Natural killer cell treated with Interleukin-12 subunit alpha and Interleukin-12 subunit beta and Interleukin-15 and Interleukin-18, amount 100 ng/mL, for 72 hours (primary cell): ENCODE results near the gene C2orf92. TPM values are rescaled to one million over a fixed set of nuclear protein-coding genes. Genes with fewer than 3 reads are reported as not detected.
"Not testable (repeated sequence)": the region's sequence is repeated elsewhere in the genome, so short reads cannot be mapped to it uniquely, and the experiment has no call there.

Experiments used
- ATAC-seq, 2 donors: fragments of 150-1000 bp; cut with Tn5 transposase in 1 of 2; sonication (Bioruptor Pico), chemical (Tn5 transposase) in 1 of 2; 2 replicates each; pipeline ENCODE4 v1.10.0; 2021
- DNase-seq: peaks from one replicate; pipeline ENCODE4 v3.0.0; 2022; ENCODE audit warnings: low spot score
- H3K27ac Mint-ChIP-seq, 2 donors: 1 replicate in 1 of 2; 2 replicates in 1 of 2; pipeline ENCODE4 v1.8.0; 2022; ENCODE audit warnings: mixed read lengths in 2 of 2, mild to moderate bottlenecking in 1 of 2, moderate library complexity in 1 of 2
- H3K27me3 Mint-ChIP-seq, 2 donors: 1 replicate in 1 of 2; 2 replicates in 1 of 2; pipeline ENCODE4 v1.8.0; 2022; ENCODE audit warnings: mixed read lengths in 2 of 2
- H3K36me3 Mint-ChIP-seq: one replicate; pipeline ENCODE4 v1.8.0; 2022; ENCODE audit warnings: mixed read lengths
- H3K4me1 Mint-ChIP-seq, 2 donors: 1 replicate in 1 of 2; 2 replicates in 1 of 2; pipeline ENCODE4 v1.8.0; 2022; ENCODE audit warnings: low read depth in 2 of 2, mixed read lengths in 2 of 2, mild to moderate bottlenecking in 1 of 2
- H3K4me3 Mint-ChIP-seq: one replicate; pipeline ENCODE4 v1.8.0; 2022; ENCODE audit warnings: mixed read lengths
- H3K9me3 Mint-ChIP-seq: 2 replicates; pipeline ENCODE4 v1.8.0; 2022; ENCODE audit warnings: mixed read lengths
- total RNA-seq, 2 donors: library from RNA; stranded (reverse); gene quantifications; one replicate each; pipeline ENCODE4 v1.2.3, GENCODE V29; 2022

The C2orf92 gene
- total RNA-seq, 2 donors from 2014 or later = 8.6 to 13.6 TPM

DNA sequence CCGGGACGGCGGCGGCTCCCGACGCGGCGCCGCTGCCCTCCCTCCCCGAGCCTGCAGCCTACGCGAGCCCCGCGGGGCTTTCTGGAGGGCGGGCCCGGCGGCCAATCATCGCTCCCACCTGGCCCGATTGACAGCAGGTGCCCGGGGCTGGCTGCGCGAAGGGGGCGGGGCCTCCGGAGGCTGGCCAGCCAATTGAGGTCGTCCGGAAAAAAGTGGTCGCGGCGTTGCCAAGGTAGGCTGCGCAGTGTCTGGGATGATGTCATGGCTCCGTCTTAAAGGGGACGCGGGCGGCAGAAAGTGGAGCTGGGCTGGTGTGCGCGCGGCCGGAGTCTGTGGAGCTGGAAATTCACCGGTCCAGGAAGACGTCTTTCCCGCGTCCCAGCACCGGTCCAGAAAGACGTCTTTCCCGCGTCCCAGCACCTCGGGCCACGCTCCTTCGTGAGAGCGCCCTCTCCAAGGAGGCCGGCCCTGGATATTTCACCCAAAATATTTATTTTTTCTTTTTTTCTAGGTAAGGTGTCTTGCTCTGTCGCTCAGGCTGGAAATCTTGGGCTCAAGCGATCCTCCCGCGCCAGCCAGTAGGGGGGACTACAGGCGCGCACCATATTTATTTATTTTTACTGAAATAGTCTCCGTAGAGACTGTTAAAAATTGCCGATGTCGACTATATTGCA is 5.4 kb upstream of the C2orf92 start, which contains the start of gene ACTR1B:
ACTR1B (minus strand) TSS at position 83 of the 674 bp plus-strand sequence. CDS start 154 bp downstream, outside the sequence.
- Mint-ChIP-seq H3K4me3 (peak within 1 kb of the TSS; percentile 95), H3K27me3 (no peaks in the 10 kb centered on the region), H3K27ac (peak within 1 kb of the TSS; percentile 96 to 97), H3K4me1 (peaks cover 21 to 26% of the 10 kb centered on the region in 2 donors), H3K9me3 (no peaks in the 10 kb centered on the region), H3K36me3 (no peaks in the 10 kb centered on the region)
- DNase-seq = peak; percentile 99
- peak; percentile 91 to 94 for ATAC-seq

- ATAC-seq (no peak), DNase-seq (no peak)
- Mint-ChIP-seq H3K36me3 (no peaks in the 10 kb centered on the region), H3K27ac (peak overlapping the region; percentile 91 to 96), H3K27me3 (no peaks in the 10 kb centered on the region), H3K9me3 (no peaks in the 10 kb centered on the region), H3K4me3 (peak overlapping the region; percentile 95), H3K4me1 (peaks cover 21 to 26% of the 10 kb centered on the region in 2 donors)
Observed at GRCh38 chr2:97664636-97664970, 4.9 kb upstream of the C2orf92 start.

DNA sequence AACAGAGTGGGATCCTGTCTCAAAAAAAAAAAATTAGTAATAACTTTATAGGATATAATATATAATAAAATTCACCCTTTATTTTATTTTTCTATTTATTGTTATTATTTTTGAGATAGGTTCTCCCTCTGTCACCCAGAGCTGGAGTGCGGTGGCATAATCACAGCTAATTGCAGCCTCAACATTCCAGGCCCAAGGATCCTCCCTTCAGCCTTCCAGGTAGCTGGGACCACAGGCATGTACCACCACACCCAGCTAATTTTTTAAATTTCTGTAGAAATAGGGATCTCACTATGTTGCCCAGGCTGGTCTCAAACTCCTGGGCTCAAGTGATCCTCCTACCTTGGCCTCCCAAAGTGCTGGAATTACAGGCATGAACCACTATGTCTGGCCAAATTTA is 958 bp downstream of the C2orf92 start:
- Mint-ChIP-seq H3K27ac (no peak overlapping the region), H3K4me3 (no peak overlapping the region), H3K4me1 (peaks cover 11 to 14% of the 10 kb centered on the region in 2 donors), H3K9me3 (no peaks in the 10 kb centered on the region), H3K36me3 (no peaks in the 10 kb centered on the region), H3K27me3 (peaks cover 0 to 2% of the 10 kb centered on the region in 2 donors)
- no peak for DNase-seq
- no peak for ATAC-seq

GRCh38 chr2:97671526-97671925 is 2.0 kb downstream of the C2orf92 start:
- H3K9me3 Mint-ChIP-seq = no peaks in the 10 kb centered on the region
- H3K27ac Mint-ChIP-seq = no peak overlapping the region
- ATAC-seq = no peak

GRCh38 chr2:97672606-97673140 is 3.2 kb downstream of the C2orf92 start:
- H3K9me3 Mint-ChIP-seq, H3K36me3 Mint-ChIP-seq, H3K27me3 Mint-ChIP-seq, DNase-seq, H3K4me3 Mint-ChIP-seq, ATAC-seq: not testable (repeated sequence)
- H3K4me1 Mint-ChIP-seq = peaks cover 11 to 14% of the 10 kb centered on the region in 2 donors
- peak overlapping the region in 1 of 2 donors; percentile 76 for H3K27ac Mint-ChIP-seq

More at GRCh38 chr2:97671526-97671925, 2.0 kb downstream of the C2orf92 start:
- no peak for DNase-seq
- Mint-ChIP-seq H3K4me1 (peaks cover 11 to 14% of the 10 kb centered on the region in 2 donors), H3K4me3 (no peak overlapping the region), H3K36me3 (no peaks in the 10 kb centered on the region), H3K27me3 (peaks cover 0 to 2% of the 10 kb centered on the region in 2 donors)

GRCh38 chr2:97673182-97673914 is 3.8 kb downstream of the C2orf92 start:
- Mint-ChIP-seq H3K4me3 (no peak overlapping the region), H3K9me3 (no peaks in the 10 kb centered on the region), H3K4me1 (peaks cover 11 to 14% of the 10 kb centered on the region in 2 donors), H3K27ac (peak overlapping the region in 1 of 2 donors; percentile 76), H3K27me3 (peaks cover 0 to 2% of the 10 kb centered on the region in 2 donors), H3K36me3 (no peaks in the 10 kb centered on the region)
- peak; percentile 29 to 60 for ATAC-seq
- DNase-seq = no peak

DNA sequence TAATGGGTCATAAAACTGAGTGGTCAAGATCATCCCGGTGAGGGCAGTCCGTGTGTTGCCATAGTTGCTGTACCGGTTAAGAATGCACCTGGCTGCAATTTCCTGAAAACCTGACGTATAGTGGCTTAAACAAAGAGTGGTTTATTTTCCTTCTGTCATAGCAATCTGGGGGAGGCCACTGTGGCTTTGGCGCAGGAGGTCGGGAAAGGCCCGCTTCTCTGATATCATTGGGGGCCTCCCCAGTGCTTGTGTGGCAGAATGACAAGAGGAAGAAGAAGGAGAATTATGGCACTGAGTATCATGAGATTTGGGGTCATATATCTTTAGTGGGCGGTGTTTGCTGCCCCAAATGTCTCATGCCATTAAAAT is 4.4 kb downstream of the C2orf92 start:
- peaks cover 11 to 14% of the 10 kb centered on the region in 2 donors for H3K4me1 Mint-ChIP-seq
- peak overlapping the region in 1 of 2 donors; percentile 76 for H3K27ac Mint-ChIP-seq
- no peaks in the 10 kb centered on the region for H3K36me3 Mint-ChIP-seq
- ATAC-seq (peak; percentile 38 to 79), DNase-seq (no peak)
- H3K27me3 Mint-ChIP-seq = peaks cover 0 to 2% of the 10 kb centered on the region in 2 donors
- H3K9me3 Mint-ChIP-seq = no peaks in the 10 kb centered on the region
- no peak overlapping the region for H3K4me3 Mint-ChIP-seq

DNA sequence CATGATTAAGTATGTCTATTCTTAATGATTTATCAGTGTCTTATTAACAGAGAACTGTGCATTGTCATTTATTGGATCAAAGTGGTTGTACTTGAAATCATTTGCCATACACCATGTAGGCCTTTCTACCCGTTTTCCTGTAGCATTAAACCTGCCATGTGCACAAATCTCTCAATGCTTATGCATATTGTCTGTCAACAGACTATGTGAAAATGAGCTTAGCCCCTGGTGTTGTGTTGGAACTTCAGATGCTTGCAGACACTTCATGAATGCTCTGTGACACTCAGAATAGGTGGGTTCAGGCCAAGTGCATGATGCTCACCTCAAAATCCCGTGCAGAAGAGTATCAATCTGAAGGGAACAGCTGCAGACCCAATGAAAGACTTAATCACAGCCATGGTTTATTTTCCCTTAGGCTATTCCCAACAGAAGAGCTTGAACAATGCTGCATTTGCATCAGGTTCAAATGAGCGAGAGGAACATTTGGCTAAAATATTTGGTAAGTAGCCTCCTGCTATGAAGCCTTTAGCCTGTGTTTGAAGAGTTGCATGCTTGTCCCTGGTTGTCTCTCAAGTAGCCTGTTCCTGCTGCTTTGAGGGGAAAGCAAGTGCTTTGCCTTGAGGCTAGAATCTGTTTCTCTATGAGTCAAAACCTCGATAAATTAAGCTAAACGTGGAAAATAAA is 6.1 kb downstream of the C2orf92 start:
- peaks cover 11 to 14% of the 10 kb centered on the region in 2 donors for H3K4me1 Mint-ChIP-seq
- DNase-seq (no peak), ATAC-seq (no peak)
- no peak overlapping the region for H3K27ac Mint-ChIP-seq
- H3K9me3 Mint-ChIP-seq = no peaks in the 10 kb centered on the region
- peaks cover 0 to 2% of the 10 kb centered on the region in 2 donors for H3K27me3 Mint-ChIP-seq
- H3K36me3 Mint-ChIP-seq = no peaks in the 10 kb centered on the region
- H3K4me3 Mint-ChIP-seq = no peak overlapping the region

GRCh38 chr2:97676620-97677019 is 7.1 kb downstream of the C2orf92 start:
- peaks cover 0 to 2% of the 10 kb centered on the region in 2 donors for H3K27me3 Mint-ChIP-seq
- H3K4me1 Mint-ChIP-seq = peaks cover 11 to 14% of the 10 kb centered on the region in 2 donors
- H3K9me3 Mint-ChIP-seq = no peaks in the 10 kb centered on the region
- no peaks in the 10 kb centered on the region for H3K36me3 Mint-ChIP-seq
- DNase-seq = no peak
- no peak overlapping the region for H3K27ac Mint-ChIP-seq
- no peak overlapping the region for H3K4me3 Mint-ChIP-seq
- ATAC-seq = no peak

- no peak overlapping the region for H3K4me3 Mint-ChIP-seq
- no peaks in the 10 kb centered on the region for H3K36me3 Mint-ChIP-seq
- H3K9me3 Mint-ChIP-seq = no peaks in the 10 kb centered on the region
- peaks cover 11 to 14% of the 10 kb centered on the region in 2 donors for H3K4me1 Mint-ChIP-seq
- no peak for ATAC-seq
- no peak for DNase-seq
- H3K27me3 Mint-ChIP-seq = peaks cover 0 to 2% of the 10 kb centered on the region in 2 donors
- H3K27ac Mint-ChIP-seq = no peak overlapping the region
Observed at GRCh38 chr2:97677480-97677879, 8.0 kb downstream of the C2orf92 start.

GRCh38 chr2:97678298-97678697 is 8.8 kb downstream of the C2orf92 start:
- Mint-ChIP-seq H3K27ac (no peak overlapping the region), H3K27me3 (peaks cover 0 to 2% of the 10 kb centered on the region in 2 donors), H3K4me3 (no peak overlapping the region), H3K9me3 (no peaks in the 10 kb centered on the region), H3K36me3 (no peaks in the 10 kb centered on the region), H3K4me1 (peaks cover 7 to 10% of the 10 kb centered on the region in 2 donors)
- ATAC-seq = no peak
- DNase-seq = no peak

GRCh38 chr2:97687235-97687634 is 17.7 kb downstream of the C2orf92 start:
- not testable (repeated sequence) for H3K9me3 Mint-ChIP-seq, H3K27ac Mint-ChIP-seq, H3K4me1 Mint-ChIP-seq, H3K36me3 Mint-ChIP-seq, ATAC-seq, H3K4me3 Mint-ChIP-seq, H3K27me3 Mint-ChIP-seq, DNase-seq

- no peaks in the 10 kb centered on the region for H3K36me3 Mint-ChIP-seq
- DNase-seq (no peak), ATAC-seq (peak; percentile 28 to 62)
- H3K4me1 Mint-ChIP-seq = peaks cover 0 to 4% of the 10 kb centered on the region in 2 donors
- peaks cover 0 to 5% of the 10 kb centered on the region in 2 donors for H3K27me3 Mint-ChIP-seq
- H3K27ac Mint-ChIP-seq = no peak overlapping the region
- H3K9me3 Mint-ChIP-seq = no peaks in the 10 kb centered on the region
- no peak overlapping the region for H3K4me3 Mint-ChIP-seq
Observed at GRCh38 chr2:97688062-97688827, 18.7 kb downstream of the C2orf92 start.
